ENCODE measurements around the gene GRAP.

The GRAP gene

DNA sequence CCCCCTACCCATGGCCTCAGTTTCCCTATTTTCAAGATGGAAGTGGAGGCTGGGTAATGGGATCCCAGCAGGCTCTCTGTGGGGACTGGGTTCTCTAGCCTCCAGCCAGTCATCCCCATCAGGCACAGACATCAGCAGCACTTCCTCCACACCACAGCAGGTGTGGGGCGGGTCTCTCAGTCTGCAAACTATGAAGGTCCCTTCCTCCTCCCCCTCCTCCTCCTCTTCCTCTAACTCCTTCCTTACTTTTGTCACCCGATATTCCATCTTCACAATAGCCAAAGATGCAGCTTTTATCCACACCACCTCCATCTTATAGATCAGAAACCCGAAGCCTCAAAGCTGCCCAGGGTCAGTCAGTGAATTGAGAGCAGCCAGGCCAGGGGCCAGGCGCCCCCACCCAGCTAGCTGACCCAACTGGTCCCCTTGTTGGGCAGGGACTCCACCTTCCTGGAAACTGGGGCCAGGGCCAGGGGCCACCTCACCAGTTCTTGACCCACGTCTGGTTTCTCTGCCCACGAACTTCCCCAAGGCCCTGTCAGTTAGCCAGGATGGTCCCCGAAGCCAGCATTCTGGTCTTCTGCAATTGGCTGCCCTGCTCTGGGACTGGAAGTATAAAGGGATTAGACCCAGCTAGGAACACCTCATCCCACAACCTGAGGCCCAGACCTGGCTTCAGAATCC, 44.7 kb downstream of the GRAP start:
- DNase-seq = no peak

GRCh38 chr17:19000531-19001325, 46.0 kb downstream of the GRAP start:
- DNase-seq = no peak

GRCh38 chr17:18999911-19000310, 46.8 kb downstream of the GRAP start:
- no peak for DNase-seq

- no peak for DNase-seq
Measured at GRCh38 chr17:18999394-18999793, 47.4 kb downstream of the GRAP start.

GRCh38 chr17:18997650-18998196, 49.0 kb downstream of the GRAP start:
- no peak for DNase-seq

GRCh38 chr17:18996458-18996857, 50.3 kb downstream of the GRAP start:
- DNase-seq = no peak

DNA sequence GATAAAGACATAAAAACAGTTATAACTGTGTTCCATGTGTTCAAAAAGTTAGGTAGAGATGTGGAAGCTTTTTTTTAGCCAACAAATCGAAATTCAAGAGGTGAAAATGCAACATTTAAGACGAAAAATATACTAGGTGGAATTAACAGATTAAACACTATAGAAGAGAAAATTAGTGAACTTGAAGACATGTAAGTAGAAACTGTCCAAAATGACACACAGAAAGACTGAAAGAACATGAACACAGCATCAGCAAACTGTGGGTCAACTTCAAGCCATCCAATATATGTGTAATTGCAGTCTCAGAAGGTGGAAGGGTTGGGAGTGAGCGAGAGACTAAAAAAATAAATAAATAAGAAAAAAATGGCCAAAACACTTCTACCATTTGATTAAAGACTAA, 51.5 kb downstream of the GRAP start:
- DNase-seq = no peak

DNA sequence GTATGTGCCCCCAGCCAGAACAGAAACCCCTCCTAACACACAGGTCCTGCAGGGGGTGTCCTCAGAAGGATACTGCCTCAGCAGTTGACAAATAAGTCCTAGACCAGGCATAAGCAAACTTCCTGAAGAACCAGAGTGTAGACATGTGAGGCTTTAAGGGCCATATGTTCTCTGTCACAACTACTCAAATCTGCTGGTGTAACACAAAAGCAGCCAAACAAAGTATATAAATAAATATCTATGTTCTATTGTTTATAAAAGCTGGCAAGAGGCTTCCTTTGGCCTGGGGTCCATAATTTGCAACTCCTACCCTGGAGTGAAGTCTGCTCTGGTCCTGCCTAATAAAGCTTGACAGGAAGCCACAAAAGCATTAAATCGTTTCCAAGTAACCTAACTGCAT, 52.1 kb downstream of the GRAP start:
- DNase-seq = no peak

DNA sequence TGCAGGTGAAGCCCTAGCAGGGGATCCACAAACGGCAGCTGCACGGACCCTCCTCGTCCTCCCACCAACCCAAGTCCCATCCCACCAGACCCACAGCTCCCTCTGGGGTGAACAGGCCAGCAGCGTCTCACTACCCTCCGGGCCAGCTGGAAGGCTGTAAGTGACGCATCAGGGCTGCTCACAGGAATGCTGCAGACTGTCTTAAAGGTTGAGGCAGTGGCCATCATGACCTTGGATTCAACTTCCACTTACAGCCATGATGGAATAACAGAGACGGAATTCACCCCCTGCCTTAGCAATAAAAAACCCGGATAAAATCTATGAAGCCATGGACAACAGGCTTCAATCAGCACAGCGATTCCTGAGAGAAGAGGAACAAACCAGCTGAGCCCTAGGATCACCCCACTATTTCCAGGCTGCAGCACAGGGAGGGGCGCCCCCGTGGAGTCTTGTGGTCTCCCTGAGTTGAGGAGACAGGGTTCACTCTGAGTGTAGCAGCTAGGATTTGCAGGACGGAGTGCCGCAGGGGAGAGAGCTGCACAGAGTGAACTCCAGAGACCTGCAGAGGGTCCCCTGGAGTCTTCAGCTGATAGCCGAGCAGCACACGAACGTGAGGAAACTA, 52.7 kb downstream of the GRAP start:
- no peak for DNase-seq

DNA sequence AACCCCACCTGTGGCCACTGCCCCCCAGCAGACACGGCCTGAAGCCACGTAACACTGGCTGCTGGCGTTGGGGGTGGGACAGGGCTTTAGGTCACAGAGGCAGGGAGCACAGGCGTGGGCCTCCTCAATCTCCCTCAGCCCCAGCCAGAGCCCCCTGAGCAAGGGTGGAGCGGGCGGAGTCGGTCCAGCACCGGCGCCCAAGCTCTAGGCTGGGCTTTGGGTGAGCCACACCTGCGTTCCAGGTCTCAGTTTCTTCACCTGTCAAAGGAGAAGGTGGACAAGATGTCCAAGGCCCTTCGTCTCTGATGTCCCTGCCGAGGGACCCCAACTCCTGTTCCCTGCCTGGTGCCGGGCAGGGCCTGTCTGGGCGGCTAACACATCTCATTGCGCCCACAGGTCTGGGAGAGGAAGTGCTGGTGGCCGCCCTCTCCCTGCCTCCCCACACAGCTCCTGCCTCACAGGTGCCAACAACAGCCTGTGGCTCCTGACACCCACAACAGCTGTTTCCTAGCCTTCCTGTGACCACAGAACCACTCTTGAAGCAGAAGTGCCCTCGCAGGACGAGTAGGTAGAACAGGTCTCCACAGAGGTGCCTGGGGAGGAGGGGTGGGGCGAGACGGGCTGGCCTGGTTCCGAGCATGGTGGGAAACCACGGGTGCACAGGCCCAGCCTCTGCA, 54.2 kb downstream of the GRAP start:
- no peak for DNase-seq

- DNase-seq = no peak
Measured at GRCh38 chr17:18991531-18992315, 55.0 kb downstream of the GRAP start.

GRCh38 chr17:18990331-18990730, 56.4 kb downstream of the GRAP start:
- no peak for DNase-seq

DNA sequence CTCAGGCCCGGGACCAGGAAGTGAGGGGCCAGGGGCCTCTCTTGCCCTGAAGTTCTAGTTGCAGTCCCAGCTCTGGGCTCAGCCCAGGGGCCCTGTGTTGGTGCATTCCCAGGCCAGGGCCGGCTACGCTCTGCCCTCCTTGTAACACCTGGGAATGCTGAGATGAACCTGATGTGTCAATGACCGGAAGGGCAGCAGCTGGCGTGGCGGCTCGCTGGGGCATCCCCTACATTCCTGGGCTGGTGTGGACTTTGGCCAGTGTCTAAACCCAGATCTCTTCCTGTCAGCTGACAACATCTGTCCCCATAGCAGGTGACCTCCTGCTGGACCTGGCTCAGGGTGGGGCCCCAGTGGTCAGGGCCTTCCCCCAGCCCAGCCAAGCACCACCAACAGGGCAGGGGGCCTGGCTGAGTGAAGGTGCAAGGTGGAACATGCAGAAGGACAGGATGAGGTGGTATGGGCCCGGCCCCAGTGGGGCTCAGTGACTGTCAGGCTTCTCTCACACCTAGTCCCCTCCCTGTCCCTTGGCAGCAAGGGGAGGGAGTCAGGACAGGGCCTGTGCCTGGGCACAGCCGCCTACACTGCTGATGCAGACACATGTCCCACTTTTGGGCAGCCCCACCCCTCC, 58.1 kb downstream of the GRAP start:
- DNase-seq = no peak

GRCh38 chr17:18987862-18988545, 58.8 kb downstream of the GRAP start:
- no peak for DNase-seq

DNA sequence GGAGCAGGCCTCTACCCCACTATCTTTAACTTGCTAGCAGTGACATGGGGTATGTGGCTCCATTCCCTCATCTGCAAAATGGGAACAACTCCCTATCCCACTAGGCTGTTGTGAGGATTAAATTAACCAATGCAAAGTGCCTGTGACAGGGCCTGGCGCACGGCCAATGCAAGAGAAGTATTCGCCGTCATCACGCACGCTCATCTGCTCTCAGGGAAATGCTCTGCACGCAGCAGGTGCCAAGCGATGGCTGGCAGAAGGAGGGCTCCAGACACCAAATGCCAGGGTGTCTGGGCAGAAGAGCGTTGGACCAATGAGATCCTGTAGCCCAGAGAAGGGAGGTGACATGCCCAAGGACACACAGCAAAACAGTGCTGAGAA, 59.5 kb downstream of the GRAP start:
- DNase-seq = no peak

GRCh38 chr17:18986541-18987229, 60.1 kb downstream of the GRAP start:
- DNase-seq = no peak

- no peak for DNase-seq
Measured at GRCh38 chr17:18985475-18985874, 61.3 kb downstream of the GRAP start.

GRCh38 chr17:18984273-18985114, 62.3 kb downstream of the GRAP start:
- DNase-seq = no peak

- no peak for DNase-seq
Measured at GRCh38 chr17:18981642-18982424, 64.9 kb downstream of the GRAP start.

All from activated naive CD4-positive, alpha-beta T cell treated with Interleukin-2 at 50 U/mL for 16 hours (primary cell).